Measurements from ENCODE around the gene SAT1. TPM values are rescaled to one million over a fixed set of nuclear protein-coding genes. Genes with fewer than 3 reads are reported as not detected.

Gene SAT1
- total RNA-seq, 1 donor from 2014 or later: 58.3 TPM

GRCh38 chrX:23805389-23805788 lies 22.4 kb downstream of the SAT1 start:
- no peak overlapping the region for H3K27ac Mint-ChIP-seq
- H3K4me3 Mint-ChIP-seq: no peak overlapping the region
- intact Hi-C loops (cut with micrococcal nuclease): no loop called here
- DNase-seq: no peak
- H3K4me1 Mint-ChIP-seq: peaks cover 5% of the 10 kb centered on the region
- no peaks in the 10 kb centered on the region for H3K36me3 Mint-ChIP-seq (ENCODE audit: low read depth)
- no peaks in the 10 kb centered on the region for H3K9me3 Mint-ChIP-seq
- H3K27me3 Mint-ChIP-seq: no peaks in the 10 kb centered on the region

- Mint-ChIP-seq H3K27me3 (peaks cover 7% of the 10 kb centered on the region), H3K4me1 (peaks cover 2% of the 10 kb centered on the region), H3K9me3 (no peaks in the 10 kb centered on the region), H3K27ac (no peak overlapping the region), H3K36me3 (ENCODE audit: low read depth) (no peaks in the 10 kb centered on the region), H3K4me3 (no peak overlapping the region)
- DNase-seq: no peak
- intact Hi-C loops (cut with micrococcal nuclease): no loop called here
These were observed 27.3 kb downstream of the SAT1 start for GRCh38 chrX:23810279-23810678.

- H3K27me3 Mint-ChIP-seq: peaks cover 7% of the 10 kb centered on the region
- peaks cover 2% of the 10 kb centered on the region for H3K4me1 Mint-ChIP-seq
- no peak for DNase-seq
- H3K36me3 Mint-ChIP-seq (ENCODE audit: low read depth): no peaks in the 10 kb centered on the region
- H3K9me3 Mint-ChIP-seq: no peaks in the 10 kb centered on the region
- no peak overlapping the region for H3K27ac Mint-ChIP-seq
- intact Hi-C loops (cut with micrococcal nuclease): no loop called here
- no peak overlapping the region for H3K4me3 Mint-ChIP-seq
These were observed 28.2 kb downstream of the SAT1 start for GRCh38 chrX:23811108-23811651.

GRCh38 chrX:23811656-23812055 lies 28.7 kb downstream of the SAT1 start:
- peaks cover 7% of the 10 kb centered on the region for H3K27me3 Mint-ChIP-seq
- intact Hi-C loops (cut with micrococcal nuclease): no loop called here
- DNase-seq: no peak
- H3K36me3 Mint-ChIP-seq (ENCODE audit: low read depth): no peaks in the 10 kb centered on the region
- no peaks in the 10 kb centered on the region for H3K9me3 Mint-ChIP-seq
- no peak overlapping the region for H3K27ac Mint-ChIP-seq
- H3K4me3 Mint-ChIP-seq: no peak overlapping the region
- H3K4me1 Mint-ChIP-seq: peaks cover 2% of the 10 kb centered on the region

- no peak overlapping the region for H3K27ac Mint-ChIP-seq
- intact Hi-C loops (cut with micrococcal nuclease): no loop called here
- H3K9me3 Mint-ChIP-seq: no peaks in the 10 kb centered on the region
These were observed 30.8 kb downstream of the SAT1 start for GRCh38 chrX:23813808-23814207.

GRCh38 chrX:23815376-23815775 lies 32.4 kb downstream of the SAT1 start:
- Mint-ChIP-seq H3K4me3 (no peak overlapping the region), H3K9me3 (no peaks in the 10 kb centered on the region), H3K27me3 (peaks cover 7% of the 10 kb centered on the region), H3K27ac (no peak overlapping the region), H3K36me3 (ENCODE audit: low read depth) (no peaks in the 10 kb centered on the region), H3K4me1 (peaks cover 2% of the 10 kb centered on the region)
- DNase-seq: no peak
- intact Hi-C loops (cut with micrococcal nuclease): no loop called here

More at GRCh38 chrX:23813808-23814207, 30.8 kb downstream of the SAT1 start:
- H3K4me3 Mint-ChIP-seq: no peak overlapping the region
- no peak for DNase-seq
- no peaks in the 10 kb centered on the region for H3K36me3 Mint-ChIP-seq (ENCODE audit: low read depth)
- H3K27me3 Mint-ChIP-seq: peaks cover 7% of the 10 kb centered on the region
- H3K4me1 Mint-ChIP-seq: peaks cover 2% of the 10 kb centered on the region

GRCh38 chrX:23816179-23816578 lies 33.2 kb downstream of the SAT1 start:
- peaks cover 3% of the 10 kb centered on the region for H3K27me3 Mint-ChIP-seq
- no peaks in the 10 kb centered on the region for H3K9me3 Mint-ChIP-seq
- intact Hi-C loops (cut with micrococcal nuclease): no loop called here
- DNase-seq: no peak
- H3K4me3 Mint-ChIP-seq: no peak overlapping the region
- H3K27ac Mint-ChIP-seq: no peak overlapping the region
- H3K4me1 Mint-ChIP-seq: peaks cover 2% of the 10 kb centered on the region
- no peaks in the 10 kb centered on the region for H3K36me3 Mint-ChIP-seq (ENCODE audit: low read depth)

- Mint-ChIP-seq H3K4me1 (no peaks in the 10 kb centered on the region), H3K27ac (no peak overlapping the region), H3K36me3 (ENCODE audit: low read depth) (no peaks in the 10 kb centered on the region), H3K27me3 (no peaks in the 10 kb centered on the region), H3K4me3 (no peak overlapping the region), H3K9me3 (no peaks in the 10 kb centered on the region)
- intact Hi-C loops (cut with micrococcal nuclease): no loop called here
- no peak for DNase-seq
These were observed 35.0 kb downstream of the SAT1 start for GRCh38 chrX:23817979-23818336.

- Mint-ChIP-seq H3K27ac (no peak overlapping the region), H3K9me3 (no peaks in the 10 kb centered on the region), H3K36me3 (ENCODE audit: low read depth) (no peaks in the 10 kb centered on the region), H3K4me1 (no peaks in the 10 kb centered on the region), H3K27me3 (no peaks in the 10 kb centered on the region), H3K4me3 (no peak overlapping the region)
- intact Hi-C loops (cut with micrococcal nuclease): no loop called here
- DNase-seq: no peak
These were observed 36.6 kb downstream of the SAT1 start for GRCh38 chrX:23819385-23820234.

GRCh38 chrX:23820235-23820782 lies 37.3 kb downstream of the SAT1 start:
- no peaks in the 10 kb centered on the region for H3K27me3 Mint-ChIP-seq
- DNase-seq: no peak
- intact Hi-C loops (cut with micrococcal nuclease): no loop called here
- H3K36me3 Mint-ChIP-seq (ENCODE audit: low read depth): no peaks in the 10 kb centered on the region
- H3K27ac Mint-ChIP-seq: no peak overlapping the region
- no peaks in the 10 kb centered on the region for H3K9me3 Mint-ChIP-seq
- no peaks in the 10 kb centered on the region for H3K4me1 Mint-ChIP-seq
- H3K4me3 Mint-ChIP-seq: no peak overlapping the region

GRCh38 chrX:23821847-23822246 lies 38.9 kb downstream of the SAT1 start:
- H3K4me1 Mint-ChIP-seq: no peaks in the 10 kb centered on the region
- no peaks in the 10 kb centered on the region for H3K36me3 Mint-ChIP-seq (ENCODE audit: low read depth)
- H3K4me3 Mint-ChIP-seq: no peak overlapping the region
- no peak for DNase-seq
- intact Hi-C loops (cut with micrococcal nuclease): no loop called here
- no peaks in the 10 kb centered on the region for H3K27me3 Mint-ChIP-seq
- no peak overlapping the region for H3K27ac Mint-ChIP-seq
- H3K9me3 Mint-ChIP-seq: no peaks in the 10 kb centered on the region

GRCh38 chrX:23822397-23822796 lies 39.4 kb downstream of the SAT1 start:
- Mint-ChIP-seq H3K27me3 (no peaks in the 10 kb centered on the region), H3K9me3 (no peaks in the 10 kb centered on the region), H3K4me1 (no peaks in the 10 kb centered on the region), H3K36me3 (ENCODE audit: low read depth) (no peaks in the 10 kb centered on the region), H3K4me3 (no peak overlapping the region), H3K27ac (no peak overlapping the region)
- no peak for DNase-seq
- intact Hi-C loops (cut with micrococcal nuclease): no loop called here

- Mint-ChIP-seq H3K4me1 (no peaks in the 10 kb centered on the region), H3K27me3 (no peaks in the 10 kb centered on the region), H3K36me3 (ENCODE audit: low read depth) (no peaks in the 10 kb centered on the region), H3K4me3 (no peak overlapping the region), H3K27ac (no peak overlapping the region), H3K9me3 (no peaks in the 10 kb centered on the region)
- intact Hi-C loops (cut with micrococcal nuclease): no loop called here
- no peak for DNase-seq
These were observed 39.9 kb downstream of the SAT1 start for GRCh38 chrX:23822841-23823240.

- H3K4me3 Mint-ChIP-seq: no peak overlapping the region
- intact Hi-C loops (cut with micrococcal nuclease): no loop called here
These were observed 42.7 kb downstream of the SAT1 start for GRCh38 chrX:23825675-23826074.

More at GRCh38 chrX:23825675-23826074, 42.7 kb downstream of the SAT1 start:
- no peaks in the 10 kb centered on the region for H3K9me3 Mint-ChIP-seq
- no peaks in the 10 kb centered on the region for H3K27me3 Mint-ChIP-seq
- DNase-seq: no peak
- H3K4me1 Mint-ChIP-seq: no peaks in the 10 kb centered on the region
- no peak overlapping the region for H3K27ac Mint-ChIP-seq
- H3K36me3 Mint-ChIP-seq (ENCODE audit: low read depth): no peaks in the 10 kb centered on the region

All from activated CD4-positive, alpha-beta T cell treated with anti-CD3 and anti-CD28 coated beads, Interleukin-2, amount 10 ng/mL, durations not matched to agents 24 days and 14 days (primary cell).